HepG2 (cell line): ENCODE measurements around the gene GLDN. TPM values are rescaled to one million over a fixed set of nuclear protein-coding genes. Genes with fewer than 3 reads are reported as not detected.
A peak's percentile ranks its signal among the peaks of the same experiment; 100 is the strongest.

ENCODE experiments used
- AGO2 ChIP-seq: fragments of 200-400 bp; formaldehyde crosslinking; optimal IDR thresholded peaks from 2 replicates; pipeline ENCODE3; 2017; ENCODE audit warnings: mild to moderate bottlenecking, low read depth, low read length, moderate library complexity
- EEA1 ChIP-seq: sonication (generic); formaldehyde crosslinking; IDR thresholded peaks from 2 replicates; pipeline ENCODE4 v1.5.1; 2020; ENCODE audit warnings: mild to moderate bottlenecking, missing genetic modification reagents, borderline replicate concordance
- HMGXB4 ChIP-seq, 2 experiments: sonication (generic) in 1 of 2; formaldehyde crosslinking in 1 of 2; IDR thresholded peaks; 2 replicates each; pipeline versions ENCODE4 v1.4.0 to v1.6.1; 2018 to 2020; ENCODE audit warnings: missing genetic modification reagents in 2 of 2, borderline replicate concordance in 1 of 2, low read depth in 1 of 2, mild to moderate bottlenecking in 1 of 2, missing biosample characterization in 1 of 2
- KDM4B ChIP-seq: sonication (generic); formaldehyde crosslinking; IDR thresholded peaks from 2 replicates; pipeline ENCODE4 v1.4.0; 2020; ENCODE audit warnings: missing genetic modification reagents
- KLF9 ChIP-seq: IDR thresholded peaks from 2 replicates; pipeline ENCODE4 v1.6.1; 2016; ENCODE audit warnings: low read depth
- POGK ChIP-seq: sonication (generic); formaldehyde crosslinking; conservative IDR thresholded peaks from 2 replicates; pipeline ENCODE4 v1.8.0; 2022; ENCODE audit warnings: mild to moderate bottlenecking, moderate library complexity, missing genetic modification reagents
- POLR2AphosphoS2 ChIP-seq: IDR thresholded peaks from 2 replicates; pipeline ENCODE4 v1.6.1; 2011; ENCODE audit warnings: low read depth, low read length, improper control_type of control experiment
- SP140L ChIP-seq: sonication (generic); formaldehyde crosslinking; IDR thresholded peaks from 2 replicates; pipeline ENCODE4 v1.4.0; 2020; ENCODE audit warnings: missing genetic modification reagents, borderline replicate concordance
- SRSF1 ChIP-seq: fragments of 200-400 bp; formaldehyde crosslinking; optimal IDR thresholded peaks from 2 replicates; pipeline ENCODE3; 2017; ENCODE audit warnings: mild to moderate bottlenecking, low read depth, low read length, moderate library complexity
- TAF15 ChIP-seq: fragments of 200-400 bp; formaldehyde crosslinking; IDR thresholded peaks from one replicate; pipeline ENCODE4 v1.6.1; 2018; ENCODE audit warnings: mild to moderate bottlenecking, low read depth, low read length; ENCODE audit not compliant: poor library complexity, severe bottlenecking
- THAP8 ChIP-seq: sonication (generic); formaldehyde crosslinking; IDR thresholded peaks from 2 replicates; pipeline ENCODE4 v1.5.1; 2020; ENCODE audit warnings: missing genetic modification reagents, mild to moderate bottlenecking, borderline replicate concordance
- TOPORS ChIP-seq: sonication (generic); formaldehyde crosslinking; IDR thresholded peaks from 2 replicates; pipeline ENCODE4 v1.8.0; 2023; ENCODE audit warnings: mild to moderate bottlenecking, missing genetic modification reagents
- ZNF143 ChIP-seq: sonication (generic); formaldehyde crosslinking; IDR thresholded peaks from 2 replicates; pipeline ENCODE4 v1.4.0; 2020; ENCODE audit warnings: missing genetic modification reagents
- ZNF230 ChIP-seq: sonication (generic); formaldehyde crosslinking; IDR thresholded peaks from 2 replicates; pipeline ENCODE4 v1.4.0; 2020; ENCODE audit warnings: mild to moderate bottlenecking, missing genetic modification reagents
- ZNF350 ChIP-seq: sonication (generic); formaldehyde crosslinking; IDR thresholded peaks from 2 replicates; pipeline ENCODE4 v1.4.0; 2020; ENCODE audit warnings: mild to moderate bottlenecking, low read depth, missing genetic modification reagents, borderline replicate concordance
- ZNF563 ChIP-seq: sonication (generic); formaldehyde crosslinking; IDR thresholded peaks from 2 replicates; pipeline ENCODE4 v1.8.0; 2022; ENCODE audit warnings: mild to moderate bottlenecking, moderate library complexity, missing genetic modification reagents
- ZNF577 ChIP-seq: sonication (generic); formaldehyde crosslinking; IDR thresholded peaks from 2 replicates; pipeline ENCODE4 v1.4.0; 2020; ENCODE audit warnings: mild to moderate bottlenecking, low read depth, missing genetic modification reagents, borderline replicate concordance
- ZNF687 ChIP-seq: sonication (generic); formaldehyde crosslinking; IDR thresholded peaks from 2 replicates; pipeline ENCODE4 v1.5.1; 2020; ENCODE audit warnings: mild to moderate bottlenecking, missing genetic modification reagents, moderate library complexity
- ZNF740 ChIP-seq: sonication (generic); formaldehyde crosslinking; IDR thresholded peaks from 2 replicates; pipeline ENCODE4 v1.4.0; 2020; ENCODE audit warnings: missing genetic modification reagents
- polyA plus RNA-seq, 8 experiments: library from polyadenylated mRNA; depleted of rRNA in 3 of 8; stranded (reverse) in 7 of 8; unstranded in 1 of 8; fragments of >200 nt; fragmentation: Illumina TruSeq in 4 of 8; extraction: Trizol in 4 of 8; gene quantifications; 2 replicates each; pipeline versions ENCODE4 v1.2.1 to v1.2.3, GENCODE V29; 2011 to 2016; ENCODE audit warnings: low read depth in 4 of 8, missing spikeins in 1 of 8, mixed read lengths in 1 of 8; ENCODE audit not compliant: insufficient read depth in 1 of 8
- total RNA-seq, 5 experiments: library from RNA; depleted of rRNA; stranded (reverse); fragments of >200 nt; fragmentation: Illumina TruSeq; extraction: Trizol; gene quantifications; 2 replicates each; pipeline ENCODE4 v1.2.3, GENCODE V29; 2016; ENCODE audit warnings: low read depth in 1 of 5

GLDN gene
- total and polyA plus RNA-seq, 2 of the 13 experiments (the other 11 are each of a cell fraction or from before 2014, with no cell fraction given): 0.86 to 1.0 TPM

- TF ChIP-seq ZNF687 (peak; percentile 73), ZNF350 (CRISPR knock-in tag) (no peak), SP140L (no peak), KLF9 (no peak), TOPORS (CRISPR knock-in tag) (no peak), TAF15 (no peak), THAP8 (CRISPR knock-in tag) (no peak), AGO2 (no peak), ZNF143 (CRISPR knock-in tag) (no peak), ZNF230 (no peak), EEA1 (no peak), ZNF740 (CRISPR knock-in tag) (no peak), ZNF563 (CRISPR knock-in tag) (no peak), HMGXB4 (CRISPR knock-in tag; IDR thresholded peaks at IDR 0.05; ENCODE audit: borderline replicate concordance in 1 of 2, low read depth in 1 of 2) (no peak), POGK (CRISPR knock-in tag) (no peak), SRSF1 (no peak), ZNF577 (no peak), POLR2AphosphoS2 (no peak), KDM4B (CRISPR knock-in tag) (no peak)
These were observed 26.8 kb upstream of the GLDN start (continued) for GRCh38 chr15:51314391-51315337.
